Activated naive CD8-positive, alpha-beta T cell treated with anti-CD3 and anti-CD28 coated beads, Interleukin-2, amount 50 U/mL, for 16 hours (primary cell): Measurements from ENCODE around the gene ADAM8.

Experiments used
- DNase-seq: peaks from one replicate; pipeline ENCODE4 v3.0.0-alpha.2; 2020; ENCODE audit warnings: low read depth, low spot score

The ADAM8 gene

DNA sequence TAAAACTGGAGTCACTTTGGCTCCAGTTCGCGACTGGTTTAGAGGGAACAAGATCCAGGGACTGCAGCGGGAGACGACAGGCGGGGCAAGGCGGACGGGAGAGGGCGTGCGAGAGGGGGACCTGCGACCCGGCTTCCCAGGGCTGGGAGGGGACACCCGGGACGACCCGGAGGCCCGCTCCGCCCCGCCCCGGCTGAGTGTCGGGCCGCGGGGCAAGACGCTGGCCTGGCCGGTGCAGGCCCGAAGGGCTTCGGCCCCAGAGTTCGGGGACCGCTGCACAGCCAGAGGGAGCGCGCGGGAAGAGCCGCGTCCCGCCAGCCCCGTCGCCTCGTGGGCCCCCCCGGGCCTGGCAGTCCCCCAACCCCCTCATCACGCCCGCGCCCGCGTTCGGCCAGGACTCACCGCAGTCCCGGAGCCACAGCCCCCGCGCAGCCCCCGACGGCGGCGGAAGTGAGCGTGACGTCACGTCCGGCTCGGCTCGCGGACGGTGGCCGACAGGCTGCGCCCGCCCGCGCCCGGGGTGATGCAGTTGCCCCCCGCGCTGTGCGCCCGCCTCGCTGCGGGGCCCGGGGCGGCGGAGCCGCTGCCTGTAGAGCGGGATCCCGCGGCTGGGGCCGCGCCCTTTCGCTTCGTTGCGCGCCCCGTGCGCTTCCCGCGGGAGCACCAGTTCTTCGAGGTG is 31.9 kb upstream of the ADAM8 start, which contains the start of the genes TUBGCP2 and ZNF511:
TUBGCP2 (minus strand) TSS at position 452 of the 679 bp plus-strand sequence. CDS start 5,931 bp downstream, outside the sequence.
ZNF511 (plus strand) TSS at position 494 of the 679 bp plus-strand sequence; CDS start at position 524, 30 bp downstream.
- peak; percentile 79 for DNase-seq

DNA sequence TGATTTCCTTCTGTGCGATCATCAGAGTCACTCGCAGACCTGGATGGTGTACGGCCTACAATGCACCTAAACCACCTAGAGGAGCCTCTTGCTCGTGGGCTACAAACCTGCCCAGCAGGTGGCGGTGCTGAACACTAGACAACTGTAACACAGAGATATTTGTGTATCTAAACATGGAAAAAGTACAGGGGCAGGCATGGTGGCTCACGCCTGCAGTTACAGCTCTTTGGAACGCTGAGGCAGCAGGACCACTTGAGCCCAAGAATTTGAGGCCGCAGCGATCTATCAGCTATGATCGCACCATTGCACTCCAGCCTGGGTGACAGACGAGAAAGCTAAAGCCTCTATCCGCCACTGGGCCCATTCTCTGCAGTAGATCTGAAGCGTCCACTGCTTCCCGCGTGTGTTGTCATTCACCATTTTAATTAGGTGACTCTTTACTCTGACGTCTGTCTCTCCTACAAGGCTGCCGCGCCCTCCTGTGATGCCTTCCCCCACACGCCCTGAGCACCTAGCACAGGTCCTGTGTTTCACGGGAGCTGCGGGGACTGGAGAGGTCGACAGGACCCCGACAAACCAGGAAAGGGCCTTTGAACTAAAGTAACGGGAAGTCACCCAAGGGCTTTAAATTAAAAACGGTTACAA is 31.2 kb upstream of the ADAM8 start:
- peak; percentile 66 for DNase-seq

DNA sequence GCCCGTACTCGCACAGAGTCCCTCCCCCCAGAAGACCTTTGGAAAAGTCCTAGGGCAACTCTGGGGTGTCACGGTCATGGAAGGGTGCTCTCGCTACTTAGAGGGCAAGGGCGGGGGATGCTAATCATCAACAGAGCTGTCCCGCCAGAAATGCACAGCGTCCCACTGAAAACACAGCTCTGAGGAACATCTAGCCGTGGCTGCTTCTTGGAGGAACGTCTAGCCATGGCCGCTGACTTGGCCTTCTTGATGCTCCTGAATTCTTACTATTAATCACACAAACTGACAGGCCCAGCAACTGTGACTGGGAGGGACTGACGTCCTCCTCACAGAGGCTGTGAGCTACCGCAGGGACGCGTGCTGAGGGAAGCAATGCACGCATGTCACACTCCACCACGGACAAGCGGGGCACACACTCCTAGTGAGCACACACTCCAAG is 30.3 kb upstream of the ADAM8 start:
- DNase-seq = no peak

DNA sequence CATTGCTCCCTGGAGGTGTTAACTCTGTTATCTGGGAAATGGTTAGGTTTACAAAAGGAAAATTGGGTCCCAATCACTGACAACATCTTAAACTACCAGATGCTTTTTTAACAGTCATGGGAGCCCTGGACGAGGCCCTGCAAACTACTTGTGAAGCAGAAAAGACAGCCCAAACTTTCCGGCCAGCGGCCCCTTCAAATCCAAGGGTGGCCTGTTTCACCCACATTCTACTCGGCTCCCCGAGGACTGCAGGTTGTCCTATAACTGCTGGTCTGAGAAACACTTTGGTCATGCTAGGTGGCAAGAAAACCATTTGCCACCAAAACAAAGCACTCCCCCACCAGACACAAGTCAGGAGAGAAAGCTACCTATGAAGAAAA is 29.4 kb upstream of the ADAM8 start:
- no peak for DNase-seq

DNA sequence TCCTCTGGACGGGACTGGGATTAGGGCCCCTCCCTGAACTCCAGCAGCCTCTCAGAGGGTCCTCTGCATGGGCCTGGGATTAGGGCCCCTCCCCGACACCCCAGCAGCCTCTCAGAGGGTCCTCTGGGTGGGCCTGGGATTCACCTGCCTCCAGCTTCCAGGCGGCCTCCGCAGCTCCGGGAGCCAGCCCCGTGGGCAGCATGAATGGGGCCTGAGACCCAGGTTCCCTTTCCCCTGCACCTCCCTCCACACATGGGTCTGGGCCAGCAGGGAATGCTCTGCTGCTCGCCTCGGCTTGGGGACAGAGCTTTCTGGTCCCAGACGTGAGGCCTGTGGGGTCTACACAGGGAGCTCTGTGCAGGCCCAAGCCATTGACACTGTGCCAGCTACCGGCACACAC is 26.5 kb upstream of the ADAM8 start:
- no peak for DNase-seq

DNA sequence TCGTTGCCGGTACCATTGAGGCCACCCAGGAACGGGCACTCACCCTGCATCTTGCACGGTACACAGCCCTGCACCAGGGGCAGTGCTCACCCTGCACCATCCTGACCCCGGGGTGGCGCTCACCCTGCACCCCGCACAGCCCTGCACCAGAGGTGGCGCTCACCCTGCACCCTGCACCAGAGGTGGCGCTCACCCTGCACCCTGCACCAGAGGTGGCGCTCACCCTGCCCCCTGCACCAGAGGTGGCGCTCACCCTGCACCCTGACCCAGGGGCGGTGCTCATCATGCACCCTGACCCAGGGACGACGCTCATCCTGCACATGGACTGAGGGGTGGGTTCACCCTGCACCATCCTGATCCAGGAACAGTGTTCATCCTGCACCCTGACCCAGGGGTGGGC is 25.6 kb upstream of the ADAM8 start:
- no peak for DNase-seq

DNA sequence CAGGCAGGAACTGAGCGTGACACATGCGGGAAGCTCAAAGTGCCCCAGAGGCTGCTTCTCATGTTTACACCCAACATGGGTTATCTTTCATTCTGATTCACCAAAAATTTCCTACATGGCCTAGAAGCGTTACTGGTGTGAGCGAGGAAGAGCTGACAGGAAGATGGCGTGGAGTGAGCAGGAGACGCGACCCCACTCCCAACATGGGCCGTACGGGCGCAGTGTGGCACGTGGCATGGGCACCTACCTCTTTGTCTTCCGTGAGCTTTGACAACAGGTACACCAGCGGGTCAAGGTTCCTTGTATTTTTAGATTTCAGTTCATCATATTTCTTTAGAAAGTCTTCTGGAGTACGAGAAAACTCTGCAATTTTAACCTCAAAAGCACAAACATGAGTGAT is 23.1 kb upstream of the ADAM8 start:
- no peak for DNase-seq

DNA sequence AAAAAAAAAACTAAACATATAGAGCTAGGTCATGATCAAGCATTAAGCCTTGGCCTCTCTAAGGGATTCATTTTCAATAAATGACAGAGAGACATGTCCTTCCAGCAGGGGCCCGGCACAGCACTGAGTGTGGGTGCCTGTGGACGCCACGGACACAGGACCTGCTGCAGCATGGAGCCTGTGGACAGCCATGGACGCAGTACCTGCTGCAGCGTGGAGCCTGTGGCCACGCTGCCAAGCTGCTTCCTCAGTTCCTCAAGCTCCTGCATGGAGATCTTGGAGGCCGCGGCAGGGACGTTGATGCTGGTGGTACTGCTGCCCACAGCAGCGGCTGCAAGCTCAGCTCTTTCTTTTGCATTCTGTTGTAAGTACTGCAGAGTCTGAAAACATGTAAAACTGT is 22.6 kb upstream of the ADAM8 start:
- no peak for DNase-seq

DNA sequence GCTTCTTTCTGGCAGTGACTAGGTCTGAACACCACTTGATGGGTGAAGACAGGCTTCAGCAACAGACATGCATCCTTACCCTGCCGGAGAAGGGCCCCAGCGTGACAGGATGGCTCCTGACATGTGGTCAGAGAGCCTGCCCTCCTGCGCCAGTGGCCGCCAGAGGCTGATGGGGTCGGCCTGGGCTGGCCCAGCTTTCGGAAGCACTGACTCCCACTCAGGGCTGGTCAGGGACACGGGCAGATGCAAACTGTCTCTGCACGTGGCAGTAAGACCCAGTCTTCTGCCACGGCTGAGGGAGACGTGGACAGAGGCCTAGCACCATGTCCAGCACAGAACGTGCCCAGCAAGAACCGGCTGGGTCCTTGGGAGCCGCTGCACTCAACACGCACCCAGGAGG is 21.8 kb upstream of the ADAM8 start:
- no peak for DNase-seq

DNA sequence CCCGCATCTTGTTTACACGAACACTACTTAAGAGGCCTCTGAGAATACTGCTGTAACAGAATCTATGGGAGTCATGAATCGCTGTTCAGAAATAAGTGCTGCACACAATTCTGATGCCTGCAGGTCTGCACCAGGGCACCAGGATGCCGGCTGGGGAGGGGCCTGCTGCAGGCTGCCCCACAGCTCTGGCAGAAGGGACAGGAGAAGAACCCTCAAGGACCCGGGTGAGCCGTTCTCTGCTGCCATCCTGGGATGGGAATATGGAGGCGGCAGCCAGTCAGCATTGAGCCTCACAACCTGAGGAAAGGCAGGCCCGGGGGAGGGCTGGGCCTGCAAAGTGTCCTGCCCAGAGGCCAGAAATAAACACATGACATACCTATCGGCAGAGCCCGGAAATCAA is 20.8 kb upstream of the ADAM8 start:
- DNase-seq = no peak

DNA sequence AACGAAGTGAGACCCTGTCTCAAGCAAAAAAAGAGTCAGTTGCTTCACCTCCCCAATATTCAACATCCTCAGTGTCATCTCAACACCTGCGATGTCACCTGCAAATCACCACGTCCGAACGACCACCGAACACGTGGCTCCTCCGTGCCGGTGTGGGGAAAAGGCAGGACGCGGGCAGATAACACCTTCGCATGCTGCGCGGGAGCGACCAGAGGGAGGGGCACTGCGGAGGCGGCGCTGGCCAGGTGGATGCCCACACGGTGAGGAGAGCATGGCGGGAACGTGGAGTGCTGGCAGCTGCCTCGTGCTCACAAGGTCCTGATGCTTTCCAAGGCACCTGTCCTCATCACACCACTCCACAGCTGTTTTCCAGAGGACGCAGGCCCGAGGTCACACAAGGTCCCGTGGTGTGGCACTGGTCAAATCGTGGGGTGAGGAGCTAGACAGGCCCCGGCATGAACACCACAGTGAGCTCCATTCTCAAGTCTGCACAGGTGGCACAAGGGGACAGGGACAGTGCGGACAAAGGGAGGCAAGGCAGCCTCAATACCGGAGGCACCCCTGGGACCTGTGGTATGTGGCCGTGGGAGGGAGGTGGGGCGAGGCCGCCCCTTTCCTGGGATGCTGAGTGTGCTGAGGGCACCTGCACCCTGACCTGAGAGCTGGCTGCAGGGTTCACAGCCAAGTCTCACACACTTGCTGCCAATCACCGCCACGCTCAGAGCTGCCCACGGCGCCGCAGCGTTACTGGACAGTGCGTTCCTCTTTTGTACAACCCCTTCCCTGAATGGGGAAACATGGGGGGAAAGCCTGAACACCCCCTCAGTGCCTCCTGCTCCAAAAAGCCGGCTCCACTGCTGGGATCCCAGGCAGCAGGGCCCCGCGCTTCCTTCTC is 19.0 kb upstream of the ADAM8 start:
- DNase-seq = no peak

DNA sequence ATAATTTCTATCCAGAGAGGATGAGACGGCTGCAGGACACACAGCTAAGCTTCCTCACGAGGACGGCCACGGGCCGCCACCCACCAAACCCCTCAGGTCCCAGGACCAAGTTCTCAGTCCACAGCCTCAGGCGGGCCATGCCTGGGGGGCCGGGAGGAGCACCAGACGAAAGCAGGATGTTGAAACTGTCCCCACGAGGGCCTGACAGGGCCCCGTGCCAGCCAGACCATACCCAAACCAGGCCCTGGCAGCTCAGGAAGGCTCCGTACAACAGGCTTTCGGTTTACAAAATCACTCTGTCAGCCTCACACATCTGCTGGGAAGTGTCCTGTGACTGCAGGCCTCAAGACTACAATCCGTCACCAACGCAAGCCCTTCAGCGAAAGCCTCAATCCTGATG is 17.5 kb upstream of the ADAM8 start:
- DNase-seq = no peak

DNA sequence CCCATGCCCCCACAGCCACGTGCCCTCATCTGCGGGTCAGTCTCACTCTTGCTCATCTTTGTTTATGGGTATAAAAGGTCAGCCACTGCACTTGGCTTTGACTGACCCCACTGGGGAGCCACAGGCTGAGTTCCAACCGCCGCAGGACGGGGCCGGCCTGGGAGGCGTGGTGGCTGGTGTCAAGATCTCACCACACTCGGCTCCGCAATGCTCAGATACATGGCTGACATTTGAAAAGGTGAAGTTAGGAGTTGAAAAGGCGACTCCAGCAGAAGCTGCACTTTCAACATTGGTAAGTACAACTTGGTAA is 17.1 kb upstream of the ADAM8 start:
- no peak for DNase-seq

DNA sequence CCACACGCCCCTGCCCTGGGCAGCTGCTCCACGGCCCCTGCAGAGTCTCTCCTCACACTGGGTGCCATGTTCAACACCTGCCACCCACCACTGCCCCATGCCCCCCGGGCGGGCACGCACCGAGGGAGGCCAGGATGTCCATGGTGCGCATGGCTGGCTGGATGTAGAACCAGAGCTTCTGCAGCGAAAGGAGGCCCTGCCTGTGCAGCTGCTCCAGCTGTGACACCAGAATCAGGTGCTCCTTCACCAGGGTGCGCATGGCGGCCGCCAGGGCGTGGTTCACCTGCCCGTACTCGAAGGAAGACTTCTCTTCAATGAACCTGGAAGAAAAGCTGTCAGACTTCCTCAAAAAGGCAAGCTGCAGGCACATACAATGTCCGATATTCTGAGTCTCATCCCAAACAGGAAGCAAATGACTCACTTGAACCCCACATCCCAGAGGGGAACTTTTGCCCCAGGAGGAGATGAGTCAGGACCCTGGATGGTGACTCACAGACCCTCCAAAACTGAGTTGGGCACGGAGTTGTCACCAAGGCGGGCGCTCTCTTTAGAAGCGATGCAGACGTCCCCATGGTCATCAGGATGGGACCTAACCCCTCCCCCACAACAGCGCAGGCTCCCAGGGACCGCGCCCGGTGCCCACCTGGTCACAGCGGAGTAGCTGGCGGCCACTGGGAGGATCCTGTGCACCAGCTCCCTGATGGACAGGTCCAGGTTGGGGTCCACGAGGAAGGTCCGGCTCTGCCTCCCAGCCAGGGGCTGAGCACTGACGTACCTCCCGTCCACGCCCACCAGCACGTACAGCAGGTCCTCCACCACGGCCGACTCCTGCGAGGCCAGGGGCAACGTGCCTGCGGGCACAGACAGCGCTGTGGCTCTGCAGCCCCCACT is 16.5 kb upstream of the ADAM8 start:
- DNase-seq = no peak

DNA sequence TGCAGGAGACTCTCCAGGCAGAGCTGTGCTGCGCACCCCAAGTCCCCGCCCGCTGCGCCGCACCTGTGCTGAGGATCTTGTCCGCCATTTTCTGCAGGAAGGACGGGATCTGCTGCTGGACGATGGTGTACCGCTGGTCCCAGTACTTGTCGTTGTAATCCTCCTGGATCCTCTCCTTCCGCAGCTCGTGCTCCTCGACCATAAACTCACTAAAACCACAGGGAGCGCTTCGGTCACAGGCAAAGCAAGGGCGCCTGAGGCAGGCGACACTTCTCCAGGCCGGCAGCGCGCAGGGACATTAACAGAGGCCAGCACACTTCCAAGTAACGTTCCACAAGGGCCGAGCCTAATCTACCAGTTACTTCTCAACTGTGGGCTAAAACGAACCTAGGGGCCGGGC is 13.1 kb upstream of the ADAM8 start:
- no peak for DNase-seq

DNA sequence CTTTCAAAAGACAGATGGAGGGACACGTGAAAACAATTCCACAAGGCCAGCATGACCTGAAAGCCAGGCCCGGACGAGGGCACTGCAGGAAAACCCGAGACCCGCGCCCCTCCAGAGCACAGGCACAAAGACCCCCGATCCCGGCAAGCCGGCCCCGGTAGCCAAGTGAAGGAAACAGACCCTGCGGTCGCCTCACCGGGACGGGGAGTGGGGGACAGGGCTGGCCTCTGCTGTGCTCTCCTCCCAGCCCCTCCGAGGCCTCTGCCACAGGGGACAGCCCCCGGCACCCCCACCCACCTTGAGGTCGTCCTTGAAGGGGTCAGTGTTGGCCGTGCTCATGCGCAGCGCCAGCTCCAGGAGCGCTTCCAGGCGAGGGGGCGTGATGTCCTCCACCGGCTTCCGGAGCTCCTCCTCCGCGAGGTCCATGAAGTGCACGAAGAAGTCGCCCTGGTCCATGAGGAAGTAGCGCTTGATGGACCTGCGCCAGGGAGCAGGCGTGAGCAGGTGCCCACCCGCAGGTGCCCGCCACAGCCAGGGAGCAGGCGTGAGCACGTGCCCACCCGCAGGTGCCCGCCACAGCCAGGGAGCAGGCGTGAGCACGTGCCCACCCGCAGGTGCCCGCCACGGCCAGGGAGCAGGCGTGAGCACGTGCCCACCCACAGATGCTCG is 11.3 kb upstream of the ADAM8 start:
- no peak for DNase-seq

DNA sequence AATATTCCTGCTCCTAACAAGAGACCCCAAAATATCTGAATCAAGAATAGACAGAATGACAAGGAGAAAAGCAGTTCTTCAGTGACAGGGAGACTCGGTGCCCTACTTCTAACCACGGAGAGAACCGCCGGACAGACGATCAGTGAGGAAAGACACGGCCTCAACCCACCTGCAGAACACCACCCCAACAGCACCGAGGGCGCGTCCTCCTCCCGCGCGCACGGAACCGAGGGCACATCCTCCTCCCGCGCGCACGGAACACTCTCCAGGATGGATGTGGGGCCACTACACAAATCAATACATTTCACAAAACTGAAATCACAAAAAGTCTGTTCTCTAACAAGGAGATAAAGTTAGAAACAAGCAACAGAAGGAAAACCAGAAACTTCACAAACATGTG is 9.7 kb upstream of the ADAM8 start:
- DNase-seq = no peak

DNA sequence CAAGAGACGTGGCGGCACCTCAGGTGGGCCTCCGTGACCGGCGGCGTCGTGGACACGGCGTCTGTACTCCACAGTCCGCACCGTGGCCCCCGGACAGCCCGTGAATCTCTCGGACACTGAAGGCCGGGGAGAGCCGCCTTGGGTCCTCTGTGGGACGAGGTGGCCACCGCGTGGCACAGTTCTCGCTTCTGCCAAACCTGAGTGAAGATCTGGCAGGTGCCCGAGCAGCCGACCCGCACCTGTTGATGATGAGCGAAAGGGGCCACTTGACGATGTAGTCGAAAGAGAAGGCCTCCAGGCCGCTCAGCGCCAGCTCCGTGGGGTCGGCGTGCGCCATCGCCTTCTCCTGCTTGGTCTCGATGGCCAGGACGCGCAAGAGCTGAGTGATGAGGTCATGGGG is 8.5 kb upstream of the ADAM8 start:
- DNase-seq = no peak

DNA sequence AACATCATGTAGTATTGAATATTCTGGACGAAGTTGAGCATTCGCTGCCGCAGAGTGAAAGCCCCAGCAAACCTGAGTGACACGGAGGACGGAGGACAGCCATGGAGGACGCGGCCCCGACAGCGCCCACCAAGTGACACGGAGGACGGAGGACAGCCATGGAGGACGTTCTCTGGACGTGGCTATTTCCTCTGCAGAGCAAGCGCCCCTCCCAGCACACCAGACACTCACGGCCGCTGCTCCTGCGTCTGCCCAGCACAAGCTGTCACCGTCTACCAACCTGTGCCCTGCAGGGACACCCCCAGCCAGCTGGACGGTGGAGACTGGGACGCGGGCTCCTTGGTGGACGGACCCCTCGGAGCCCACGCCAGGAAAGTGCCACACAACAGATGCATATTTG is 7.3 kb upstream of the ADAM8 start:
- DNase-seq = no peak

DNA sequence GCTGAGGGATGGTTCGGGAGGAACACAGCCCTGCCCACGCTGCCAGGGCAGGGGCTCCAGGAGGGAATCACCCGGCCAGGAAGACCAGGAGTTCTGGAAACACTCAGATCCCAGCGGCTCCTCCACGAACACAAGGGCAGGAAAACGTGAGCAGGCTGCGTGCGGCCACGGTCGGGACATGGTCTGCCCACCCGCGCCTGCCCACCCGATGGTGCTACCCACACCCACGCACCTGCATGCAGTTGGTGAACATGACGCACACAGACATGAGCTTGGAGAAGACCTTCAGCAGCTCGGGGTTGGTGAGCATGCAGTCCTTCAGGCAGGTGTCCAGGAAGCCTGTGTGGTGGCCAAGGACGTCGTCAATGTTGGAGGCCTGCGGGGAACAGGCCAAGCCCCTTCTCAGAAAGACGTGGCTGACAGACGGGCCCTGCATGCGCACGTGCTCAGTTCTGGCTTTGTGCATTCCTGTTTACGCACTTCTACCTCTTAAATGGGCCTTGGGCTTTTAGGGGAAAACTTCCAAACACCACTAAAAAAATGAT is 6.2 kb upstream of the ADAM8 start:
- DNase-seq = no peak
